ENCODE results near the gene CLIP2.

GRCh38 chr7:74294191-74294998 is 5.2 kb downstream of the CLIP2 start:
- no peak for TF ChIP-seq ZBTB21 (tag by site-specific recombination; IDR thresholded peaks at IDR 0.05)
- no peak for TF ChIP-seq BCL11A (tag by site-specific recombination; IDR thresholded peaks at IDR 0.05; ENCODE audit: low read depth)
- no peak for TF ChIP-seq CTCF (tag by site-specific recombination; IDR thresholded peaks at IDR 0.05)
- TF ChIP-seq ZNF19 (tag by site-specific recombination; IDR thresholded peaks at IDR 0.05; ENCODE audit: low read depth), result no peak

Measured in HEK293 (cell line).